Measurements from ENCODE around the gene POC1B. TPM values are rescaled to one million over a fixed set of nuclear protein-coding genes. Genes with fewer than 3 reads are reported as not detected.

POC1B gene
- total RNA-seq, 3 donors from 2014 or later, result 20.3 to 24.5 (median 24.1) TPM

- H3K4me1 ChIP-seq (ENCODE audit: low read depth), result peaks cover 17% of the 10 kb centered on the region
- no peaks in the 10 kb centered on the region for H3K36me3 ChIP-seq (ENCODE audit: low read depth)
- TF ChIP-seq, protein P1, sequence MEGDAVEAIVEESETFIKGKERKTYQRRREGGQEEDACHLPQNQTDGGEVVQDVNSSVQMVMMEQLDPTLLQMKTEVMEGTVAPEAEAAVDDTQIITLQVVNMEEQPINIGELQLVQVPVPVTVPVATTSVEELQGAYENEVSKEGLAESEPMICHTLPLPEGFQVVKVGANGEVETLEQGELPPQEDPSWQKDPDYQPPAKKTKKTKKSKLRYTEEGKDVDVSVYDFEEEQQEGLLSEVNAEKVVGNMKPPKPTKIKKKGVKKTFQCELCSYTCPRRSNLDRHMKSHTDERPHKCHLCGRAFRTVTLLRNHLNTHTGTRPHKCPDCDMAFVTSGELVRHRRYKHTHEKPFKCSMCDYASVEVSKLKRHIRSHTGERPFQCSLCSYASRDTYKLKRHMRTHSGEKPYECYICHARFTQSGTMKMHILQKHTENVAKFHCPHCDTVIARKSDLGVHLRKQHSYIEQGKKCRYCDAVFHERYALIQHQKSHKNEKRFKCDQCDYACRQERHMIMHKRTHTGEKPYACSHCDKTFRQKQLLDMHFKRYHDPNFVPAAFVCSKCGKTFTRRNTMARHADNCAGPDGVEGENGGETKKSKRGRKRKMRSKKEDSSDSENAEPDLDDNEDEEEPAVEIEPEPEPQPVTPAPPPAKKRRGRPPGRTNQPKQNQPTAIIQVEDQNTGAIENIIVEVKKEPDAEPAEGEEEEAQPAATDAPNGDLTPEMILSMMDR (IDR thresholded peaks at IDR 0.05), result no peak
- ATAC-seq (peak; percentile 28), DNase-seq (no peak)
- no peaks in the 10 kb centered on the region for H3K9me3 ChIP-seq
- no peak overlapping the region for H3K4me3 ChIP-seq
- intact Hi-C loops (cut with DNase I, micrococcal nuclease), result loop anchor here (5.0 to 10.0 kb wide), 2 partner anchors 415 to 452 kb away; no protein-coding TSS in a partner anchor
Measured at GRCh38 chr12:89469361-89469760, 56.5 kb downstream of the POC1B start.

DNA sequence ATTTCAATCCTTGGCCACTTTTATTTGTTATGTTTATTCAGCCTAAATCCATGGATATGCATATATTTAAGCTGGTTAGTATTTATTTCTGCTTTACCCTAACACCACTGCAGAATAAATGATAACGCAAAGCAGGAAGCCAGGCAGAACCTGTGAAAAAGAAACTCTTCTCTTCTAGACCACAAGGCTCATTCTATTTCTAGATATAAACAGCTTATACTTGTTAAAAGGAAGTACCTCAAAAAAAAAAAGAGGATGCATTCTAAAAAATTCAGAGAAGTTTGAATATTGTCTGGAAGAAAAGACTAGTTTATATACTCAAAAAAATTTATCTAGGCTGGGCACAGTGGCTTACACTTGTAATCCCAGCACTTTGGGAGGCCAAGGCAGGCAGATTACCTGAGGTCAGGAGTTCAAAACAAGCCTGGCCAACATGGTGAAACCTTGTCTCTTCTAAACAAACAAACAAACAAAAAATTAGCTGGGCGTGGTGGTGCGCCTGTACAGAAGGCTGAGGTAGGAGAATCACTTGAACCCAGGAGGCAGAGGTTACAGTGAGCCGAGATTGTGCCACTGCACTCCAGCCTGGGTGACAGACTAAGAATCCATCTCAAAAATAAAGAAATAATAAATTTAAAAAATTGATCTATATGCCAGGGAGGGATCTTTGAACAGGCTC lies 57.1 kb downstream of the POC1B start:
- ATAC-seq, result peak; percentile 66
- Histone ChIP-seq H3K4me3 (no peak overlapping the region), H3K36me3 (ENCODE audit: low read depth) (no peaks in the 10 kb centered on the region), H3K4me1 (ENCODE audit: low read depth) (peaks cover 17% of the 10 kb centered on the region), H3K9me3 (no peaks in the 10 kb centered on the region)
- intact Hi-C loops (cut with DNase I, micrococcal nuclease), result loop anchor here (5.0 to 10.0 kb wide), 2 partner anchors 414 to 451 kb away; no protein-coding TSS in a partner anchor
- DNase-seq, result no peak
- TF ChIP-seq, protein P1 (IDR thresholded peaks at IDR 0.05), result no peak

GRCh38 chr12:89468017-89468416 lies 57.8 kb downstream of the POC1B start:
- intact Hi-C loops (cut with DNase I, micrococcal nuclease), result loop anchor here (5.0 to 10.0 kb wide), 2 partner anchors 413 to 451 kb away; no protein-coding TSS in a partner anchor
- Histone ChIP-seq H3K4me3 (no peak overlapping the region), H3K9me3 (no peaks in the 10 kb centered on the region), H3K36me3 (ENCODE audit: low read depth) (no peaks in the 10 kb centered on the region), H3K4me1 (ENCODE audit: low read depth) (peaks cover 17% of the 10 kb centered on the region)
- TF ChIP-seq, protein P1 (IDR thresholded peaks at IDR 0.05), result no peak
- ATAC-seq, result no peak
- no peak for DNase-seq

GRCh38 chr12:89464974-89465592 lies 60.8 kb downstream of the POC1B start:
- DNase-seq (no peak), ATAC-seq (no peak)
- Histone ChIP-seq H3K4me1 (ENCODE audit: low read depth) (peaks cover 21% of the 10 kb centered on the region), H3K4me3 (no peak overlapping the region), H3K9me3 (no peaks in the 10 kb centered on the region), H3K36me3 (ENCODE audit: low read depth) (no peaks in the 10 kb centered on the region)
- TF ChIP-seq, protein P1 (IDR thresholded peaks at IDR 0.05), result no peak
- intact Hi-C loops (cut with DNase I, micrococcal nuclease), result loop anchor here (5.0 to 10.0 kb wide), 3 partner anchors 113 to 448 kb away; partner anchors contain the start of gene DUSP6 (in 1 of the 2)

DNA sequence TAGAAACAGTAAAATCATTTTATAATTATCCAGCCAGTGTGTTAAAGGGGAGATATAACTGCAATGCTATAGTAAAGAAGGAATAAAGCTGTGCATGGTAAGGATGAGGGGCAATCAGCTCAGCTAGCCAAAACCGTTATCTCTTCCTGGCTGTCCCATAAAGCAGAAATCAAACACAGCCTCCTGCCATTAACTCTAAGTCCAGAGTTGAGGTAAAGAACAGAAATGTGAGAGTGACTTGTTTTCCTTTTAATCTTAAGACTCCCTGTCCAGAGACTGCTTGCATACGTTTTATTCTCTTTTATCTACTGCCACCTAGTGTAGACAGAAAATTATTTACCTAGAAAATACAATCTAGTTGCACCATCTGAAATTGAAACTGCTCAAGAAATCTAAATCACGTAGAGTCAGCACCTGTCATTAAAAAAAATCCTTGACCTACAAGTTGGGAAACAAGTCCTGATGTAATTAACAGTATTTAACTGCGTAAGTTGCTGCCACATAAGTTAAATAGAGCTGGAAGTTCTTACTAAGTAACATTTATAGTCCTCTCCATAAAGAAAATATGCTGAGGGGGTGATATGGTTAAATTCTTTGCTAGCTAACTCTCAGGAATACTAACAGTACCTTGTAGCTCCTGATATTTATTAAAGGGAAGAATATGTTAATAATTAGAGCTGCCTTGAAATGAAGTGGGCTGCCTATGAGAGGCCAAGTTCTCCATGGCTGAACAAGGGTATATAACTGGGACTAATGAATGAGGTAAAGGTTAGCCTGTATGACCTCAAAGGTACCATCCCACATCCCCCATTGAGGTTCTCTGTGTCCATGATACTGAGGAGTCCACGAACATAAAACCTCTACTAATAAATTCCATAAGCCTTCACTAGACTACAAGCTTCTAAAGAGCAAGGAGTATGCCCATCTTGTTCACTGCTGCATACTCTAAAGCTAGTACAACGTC lies 63.9 kb downstream of the POC1B start:
- ATAC-seq (peak; percentile 94), DNase-seq (no peak)
- intact Hi-C loops (cut with DNase I, micrococcal nuclease), result loop anchor here (2.0 to 10.0 kb wide), 3 partner anchors 110 to 411 kb away; partner anchors contain the start of gene DUSP6 (in 1 of the 2)
- H3K36me3 ChIP-seq (ENCODE audit: low read depth), result no peaks in the 10 kb centered on the region
- TF ChIP-seq, protein P1 (IDR thresholded peaks at IDR 0.05), result no peak
- no peak overlapping the region for H3K4me3 ChIP-seq
- H3K9me3 ChIP-seq, result no peaks in the 10 kb centered on the region
- H3K4me1 ChIP-seq (ENCODE audit: low read depth), result peaks cover 14% of the 10 kb centered on the region

Data from mucosa of descending colon (tissue), 3 donors.